ENCODE results near the gene RCE1. TPM values are rescaled to one million over a fixed set of nuclear protein-coding genes. Genes with fewer than 3 reads are reported as not detected.
A peak's percentile ranks its signal among the peaks of the same experiment; 100 is the strongest.

The RCE1 gene
- total RNA-seq, 1 donor from 2014 or later, result 3.2 TPM

GRCh38 chr11:66856496-66857233 is 13.4 kb downstream of the RCE1 start, which contains the start of gene LRFN4:
Gene LRFN4, plus strand, starts transcription at chr11:66857064. Its CDS starts 681 bp downstream, at chr11:66857745.
- DNase-seq (ENCODE audit: low spot score) (no peak), ATAC-seq (peak; percentile 31)

GRCh38 chr11:66857234-66857926 is 14.1 kb downstream of the RCE1 start:
- no peak for ATAC-seq
- DNase-seq (ENCODE audit: low spot score), result no peak

GRCh38 chr11:66857927-66858185 is 14.6 kb downstream of the RCE1 start:
- ATAC-seq, result no peak
- DNase-seq (ENCODE audit: low spot score), result no peak

- DNase-seq (ENCODE audit: low spot score), result no peak
- no peak for ATAC-seq
These were observed 15.1 kb downstream of the RCE1 start for GRCh38 chr11:66858186-66858938.

- ATAC-seq (no peak), DNase-seq (ENCODE audit: low spot score) (no peak)
These were observed 15.9 kb downstream of the RCE1 start for GRCh38 chr11:66858939-66859685.

- no peak for DNase-seq (ENCODE audit: low spot score)
- ATAC-seq, result peak; percentile 43
These were observed 16.6 kb downstream of the RCE1 start for GRCh38 chr11:66859686-66860448.

GRCh38 chr11:66860449-66860831 is 17.2 kb downstream of the RCE1 start:
- ATAC-seq, result no peak
- DNase-seq (ENCODE audit: low spot score), result no peak

GRCh38 chr11:66861038-66861773 is 18.0 kb downstream of the RCE1 start:
- ATAC-seq (no peak), DNase-seq (ENCODE audit: low spot score) (no peak)

- ATAC-seq, result no peak
- no peak for DNase-seq (ENCODE audit: low spot score)
These were observed 18.7 kb downstream of the RCE1 start for GRCh38 chr11:66861774-66862558.

GRCh38 chr11:66862559-66863037 is 19.4 kb downstream of the RCE1 start:
- DNase-seq (ENCODE audit: low spot score), result no peak
- no peak for ATAC-seq

- ATAC-seq (no peak), DNase-seq (ENCODE audit: low spot score) (no peak)
These were observed 20.3 kb downstream of the RCE1 start for GRCh38 chr11:66863428-66864125.

GRCh38 chr11:66864172-66864901 is 21.1 kb downstream of the RCE1 start:
- DNase-seq (ENCODE audit: low spot score) (no peak), ATAC-seq (no peak)

- no peak for ATAC-seq
- no peak for DNase-seq (ENCODE audit: low spot score)
These were observed 21.9 kb downstream of the RCE1 start for GRCh38 chr11:66864924-66865697.

GRCh38 chr11:66866007-66866406 is 22.8 kb downstream of the RCE1 start:
- no peak for ATAC-seq
- DNase-seq (ENCODE audit: low spot score), result no peak

GRCh38 chr11:66866511-66866986 is 23.3 kb downstream of the RCE1 start:
- no peak for DNase-seq (ENCODE audit: low spot score)
- ATAC-seq, result no peak

GRCh38 chr11:66867425-66868040 is 24.3 kb downstream of the RCE1 start:
- no peak for DNase-seq (ENCODE audit: low spot score)
- ATAC-seq, result peak; percentile 46

All from left lobe of liver (tissue), 2 donors.